IMR-90 (cell line): ENCODE results near the gene MPZL2. TPM values are rescaled to one million over a fixed set of nuclear protein-coding genes. Genes with fewer than 3 reads are reported as not detected.

Experiments used
- ATAC-seq: fragments of 200-7000 bp; cut with Tn5 transposase; 2 replicates; pipeline ENCODE4 v1.9.1; 2020; ENCODE audit warnings: low read depth, mild to moderate bottlenecking, moderate library complexity
- BruUV-seq: library from RNA; stranded (reverse); fragments of 400-500 nt; replicated peaks from 2 replicates; lab custom pipeline; 2021; lab: Mats Ljungman, UMichigan
- CTCF ChIA-PET: fragments of 300-600 bp; formaldehyde crosslinking; extraction: SDS; loops from one replicate; lab custom pipeline; 2021; ENCODE audit warnings: antibody characterized with exemption; lab: Yijun Ruan, JAX
- POLR2A ChIA-PET: fragments of 300-600 bp; sonication (Branson Sonifier 250); formaldehyde crosslinking; loops from one replicate; lab custom pipeline; 2022; ENCODE audit warnings: antibody characterized with exemption; ENCODE audit not compliant: unreplicated experiment; lab: Charles Lee
- DNase-seq: peaks from one replicate; pipeline ENCODE4 v3.0.0; 2013
- H2AFZ ChIP-seq: replicated peaks from 2 replicates; pipeline ENCODE3; 2013; ENCODE audit warnings: low read length, mild to moderate bottlenecking; ENCODE audit not compliant: poor library complexity
- H2AK5ac ChIP-seq: 2 replicates; pipeline ENCODE4 v1.6.1; 2013; ENCODE audit warnings: low read depth, low read length, inconsistent platforms
- H2AK9ac ChIP-seq: replicated peaks from 2 replicates; pipeline ENCODE3; 2013; ENCODE audit warnings: mild to moderate bottlenecking, low read depth, low read length, moderate library complexity; ENCODE audit not compliant: poor library complexity
- H2BK120ac ChIP-seq: 2 replicates; pipeline ENCODE4 v1.6.1; 2013; ENCODE audit warnings: low read depth, low read length, inconsistent platforms
- H2BK15ac ChIP-seq: 3 replicates; pipeline ENCODE4 v1.6.1; 2013; ENCODE audit warnings: low read depth, low read length, inconsistent platforms
- H2BK20ac ChIP-seq: 2 replicates; pipeline ENCODE4 v1.6.1; 2013; ENCODE audit warnings: low read depth, mild to moderate bottlenecking, inconsistent platforms, low read length, moderate library complexity
- H2BK5ac ChIP-seq: 2 replicates; pipeline ENCODE4 v1.6.1; 2013; ENCODE audit warnings: mild to moderate bottlenecking, low read depth, low read length, inconsistent platforms; ENCODE audit not compliant: poor library complexity, severe bottlenecking
- H3K14ac ChIP-seq: replicated peaks from 2 replicates; pipeline ENCODE4 v1.6.1; 2013; ENCODE audit warnings: low read depth, low read length, inconsistent platforms
- H3K18ac ChIP-seq: 2 replicates; pipeline ENCODE4 v1.6.1; 2013; ENCODE audit warnings: low read depth, low read length, control low read depth
- H3K23ac ChIP-seq: 2 replicates; pipeline ENCODE4 v1.6.1; 2013; ENCODE audit warnings: low read depth, low read length, inconsistent platforms
- H3K27ac ChIP-seq: 2 replicates; pipeline ENCODE4 v1.5.1; 2013; ENCODE audit warnings: mild to moderate bottlenecking, control low read depth, low read length; ENCODE audit not compliant: insufficient read depth
- H3K27me3 ChIP-seq: 2 replicates; pipeline ENCODE4 v1.6.1; 2013; ENCODE audit warnings: low read length; ENCODE audit not compliant: control insufficient read depth, insufficient read depth
- H3K36me3 ChIP-seq: 2 replicates; pipeline ENCODE4 v1.6.1; 2013; ENCODE audit warnings: low read length, mixed read lengths; ENCODE audit not compliant: control insufficient read depth, insufficient read depth
- H3K4ac ChIP-seq: 2 replicates; pipeline ENCODE4 v1.6.1; 2013; ENCODE audit warnings: low read depth, low read length, inconsistent platforms
- H3K4me1 ChIP-seq: 2 replicates; pipeline ENCODE4 v1.6.1; 2013; ENCODE audit warnings: low read length, mixed read lengths; ENCODE audit not compliant: control insufficient read depth, insufficient read depth
- H3K4me2 ChIP-seq: 2 replicates; pipeline ENCODE4 v1.6.1; 2013; ENCODE audit warnings: low read depth, mild to moderate bottlenecking, control low read depth, low read length, moderate library complexity
- H3K4me3 ChIP-seq: 2 replicates; pipeline ENCODE4 v1.5.1; 2013; ENCODE audit warnings: low read depth, mild to moderate bottlenecking, control low read depth, low read length, moderate library complexity; ENCODE audit not compliant: insufficient read depth
- H3K56ac ChIP-seq: 2 replicates; pipeline ENCODE4 v1.6.1; 2013; ENCODE audit warnings: low read length, inconsistent platforms; ENCODE audit not compliant: insufficient read depth; ENCODE audit errors: extremely low read depth
- H3K79me1 ChIP-seq, 2 experiments: 2 replicates each; pipeline ENCODE4 v1.6.1; 2013; ENCODE audit warnings: low read length in 2 of 2, inconsistent platforms in 1 of 2, low read depth in 1 of 2
- H3K9ac ChIP-seq: 2 replicates; pipeline ENCODE4 v1.6.1; 2013; ENCODE audit warnings: low read depth, low read length, control low read depth
- H3K9me1 ChIP-seq: 2 replicates; pipeline ENCODE4 v1.6.1; 2013; ENCODE audit warnings: low read length, inconsistent platforms; ENCODE audit not compliant: insufficient read depth
- H3K9me3 ChIP-seq: 2 replicates; pipeline ENCODE4 v1.6.1; 2013; ENCODE audit warnings: low read length; ENCODE audit not compliant: control insufficient read depth, insufficient read depth
- H4K20me1 ChIP-seq: 2 replicates; pipeline ENCODE4 v1.6.1; 2013; ENCODE audit warnings: low read length, inconsistent platforms; ENCODE audit not compliant: insufficient read depth
- H4K5ac ChIP-seq: 2 replicates; pipeline ENCODE4 v1.6.1; 2013; ENCODE audit warnings: mild to moderate bottlenecking, low read depth, low read length, control low read depth
- H4K8ac ChIP-seq, 2 experiments: 2 replicates each; pipeline ENCODE4 v1.6.1; 2013; ENCODE audit warnings: low read depth in 2 of 2, low read length in 2 of 2, control low read depth in 1 of 2, inconsistent platforms in 1 of 2
- H4K91ac ChIP-seq: 2 replicates; pipeline ENCODE4 v1.6.1; 2013; ENCODE audit warnings: low read depth, low read length, inconsistent platforms; ENCODE audit not compliant: insufficient read depth
- BHLHE40 ChIP-seq: fragments of 150-350 bp; IDR thresholded peaks from 2 replicates; pipeline ENCODE4 v1.6.1; 2016; ENCODE audit warnings: mild to moderate bottlenecking, low read depth, low read length
- CEBPB ChIP-seq: IDR thresholded peaks from 2 replicates; pipeline ENCODE4 v1.6.1; 2012; ENCODE audit warnings: low read depth, low read length, improper control_type of control experiment
- CHD1 ChIP-seq: IDR thresholded peaks from 2 replicates; pipeline ENCODE4 v1.6.1; 2012; ENCODE audit warnings: low read depth, low read length, improper control_type of control experiment
- CTCF ChIP-seq: conservative IDR thresholded peaks from 2 replicates; pipeline ENCODE4 v1.5.1; 2012; ENCODE audit warnings: mild to moderate bottlenecking, low read depth, low read length, improper control_type of control experiment
- ELK1 ChIP-seq: fragments of 150-350 bp; IDR thresholded peaks from 2 replicates; pipeline ENCODE4 v1.6.1; 2016; ENCODE audit warnings: low read depth, mild to moderate bottlenecking, low read length, moderate library complexity, borderline replicate concordance
- MAFK ChIP-seq: IDR thresholded peaks from 2 replicates; pipeline ENCODE4 v1.6.1; 2012; ENCODE audit warnings: low read depth, low read length, improper control_type of control experiment
- NFE2L2 ChIP-seq: fragments of 150-350 bp; IDR thresholded peaks from 2 replicates; pipeline ENCODE4 v1.6.1; 2016; ENCODE audit warnings: low read depth, mild to moderate bottlenecking, low read length
- POLR2A ChIP-seq: IDR thresholded peaks from 2 replicates; pipeline ENCODE4 v1.6.1; 2012; ENCODE audit warnings: mild to moderate bottlenecking, low read depth, low read length
- RAD21 ChIP-seq: IDR thresholded peaks from 2 replicates; pipeline ENCODE4 v1.6.1; 2012; ENCODE audit warnings: low read length, improper control_type of control experiment
- RCOR1 ChIP-seq: IDR thresholded peaks from 2 replicates; pipeline ENCODE4 v1.6.1; 2012; ENCODE audit warnings: mild to moderate bottlenecking, low read length, improper control_type of control experiment; ENCODE audit not compliant: insufficient replicate concordance
- SMC3 ChIP-seq: fragments of 150-350 bp; IDR thresholded peaks from 2 replicates; pipeline ENCODE4 v1.6.1; 2016; ENCODE audit warnings: low read depth, mild to moderate bottlenecking, antibody characterized with exemption, low read length, moderate library complexity
- USF2 ChIP-seq: fragments of 150-350 bp; IDR thresholded peaks from 2 replicates; pipeline ENCODE4 v1.6.1; 2017; ENCODE audit warnings: mild to moderate bottlenecking, antibody characterized with exemption, low read length, low read depth
- WGBS, 2 experiments: methylation state at CpG; one replicate each; pipeline versions ENCODE4 v1.1.5 to v1.1.7; 2013; ENCODE audit warnings: missing lambda C conversion rate in 2 of 2; ENCODE audit not compliant: insufficient read length in 1 of 2; ENCODE audit errors: extremely low coverage in 2 of 2; 5-methylcytosine and 5-hydroxymethylcytosine counted together
- dilution Hi-C: fragments of 300-500 bp; cut with HindIII; formaldehyde crosslinking; loops from one replicate; pipeline ENCODE4 v1.14.3; 2018; ENCODE audit warnings: low sequenced_read_pairs; ENCODE audit not compliant: unreplicated experiment
- in situ Hi-C: fragments of 300-500 bp; cut with MboI; formaldehyde crosslinking; loops from 3 replicates; pipeline ENCODE4 v1.14.3; 2019; ENCODE audit warnings: low sequenced_read_pairs, inconsistent platforms, mixed read lengths
- intact Hi-C: fragments of 100-400 bp; cut with micrococcal nuclease; formaldehyde crosslinking; loops from 2 replicates; pipeline ENCODE4 v1.10.0; 2022
- polyA plus RNA-seq, 3 experiments: library from polyadenylated mRNA; depleted of rRNA; stranded (reverse); fragments of >200 nt; gene quantifications; 2 replicates each; pipeline ENCODE4 v1.2.3, GENCODE V29; 2012; ENCODE audit warnings: low replicate concordance in 1 of 3
- total RNA-seq: library from RNA; depleted of rRNA; stranded (reverse); fragments of >200 nt; gene quantifications from 2 replicates; pipeline ENCODE4 v1.2.3, GENCODE V29; 2012

Gene MPZL2
- total and polyA plus RNA-seq, 2 of the 4 experiments (the other 2 are of a cell fraction): not detected

- H3K4me1 ChIP-seq: no peaks in the 10 kb centered on the region
- no peak overlapping the region for H4K8ac ChIP-seq
- H3K9ac ChIP-seq: no peak overlapping the region
- H2BK5ac ChIP-seq: no peak overlapping the region
- no peak overlapping the region for H3K4me2 ChIP-seq
- no peak overlapping the region for H4K91ac ChIP-seq
- no peak overlapping the region for H2BK20ac ChIP-seq
- H2BK15ac ChIP-seq: no peak overlapping the region
- no peak overlapping the region for H2AK9ac ChIP-seq
- no peak overlapping the region for H3K56ac ChIP-seq
- BruUV-seq: no TSS peak
- dilution Hi-C loops: no loop called here
- no peak overlapping the region for H3K4ac ChIP-seq
- H4K20me1 ChIP-seq: no peaks in the 10 kb centered on the region
- peaks cover 23% of the 10 kb centered on the region for H3K27me3 ChIP-seq
- no peaks in the 10 kb centered on the region for H3K9me3 ChIP-seq
- ChIA-PET POLR2A (no interaction called here), CTCF (interaction anchor here (1.3 kb wide), 1 partner anchor 41 kb away, joined by 3 read pairs; no protein-coding TSS in a partner anchor)
- TF ChIP-seq BHLHE40 (no peak), CEBPB (no peak), MAFK (no peak), ELK1 (no peak), RCOR1 (no peak), USF2 (no peak), POLR2A (no peak), NFE2L2 (no peak), CTCF (no peak), SMC3 (no peak), CHD1 (no peak), RAD21 (no peak)
- no peak overlapping the region for H3K18ac ChIP-seq
- H3K79me1 ChIP-seq: no peaks in the 10 kb centered on the region
- DNase-seq: no peak
- no peak overlapping the region for H3K23ac ChIP-seq
- WGBS, 2 experiments: no CpG with 5 or more reads among the region's 4 CpGs
- H3K14ac ChIP-seq: no peak overlapping the region
- H3K36me3 ChIP-seq: no peaks in the 10 kb centered on the region
- H3K27ac ChIP-seq: no peak overlapping the region
- no peak overlapping the region for H4K5ac ChIP-seq
- no peaks in the 10 kb centered on the region for H3K9me1 ChIP-seq
- ATAC-seq: no peak
- intact Hi-C loops: no loop called here
- no peak overlapping the region for H3K4me3 ChIP-seq
- no peak overlapping the region for H2AFZ ChIP-seq
- no peak overlapping the region for H2AK5ac ChIP-seq
- H2BK120ac ChIP-seq: no peak overlapping the region
- in situ Hi-C loops: no loop called here
Measured at GRCh38 chr11:118213201-118213600, 50.9 kb downstream of the MPZL2 start.
